Fibroblast of upper back skin (primary cell): Measurements from ENCODE around the gene ERCC1.

Source experiments
- DNase-seq: peaks from one replicate; pipeline ENCODE4 v3.0.0-alpha.2; 2013

The ERCC1 gene

DNA sequence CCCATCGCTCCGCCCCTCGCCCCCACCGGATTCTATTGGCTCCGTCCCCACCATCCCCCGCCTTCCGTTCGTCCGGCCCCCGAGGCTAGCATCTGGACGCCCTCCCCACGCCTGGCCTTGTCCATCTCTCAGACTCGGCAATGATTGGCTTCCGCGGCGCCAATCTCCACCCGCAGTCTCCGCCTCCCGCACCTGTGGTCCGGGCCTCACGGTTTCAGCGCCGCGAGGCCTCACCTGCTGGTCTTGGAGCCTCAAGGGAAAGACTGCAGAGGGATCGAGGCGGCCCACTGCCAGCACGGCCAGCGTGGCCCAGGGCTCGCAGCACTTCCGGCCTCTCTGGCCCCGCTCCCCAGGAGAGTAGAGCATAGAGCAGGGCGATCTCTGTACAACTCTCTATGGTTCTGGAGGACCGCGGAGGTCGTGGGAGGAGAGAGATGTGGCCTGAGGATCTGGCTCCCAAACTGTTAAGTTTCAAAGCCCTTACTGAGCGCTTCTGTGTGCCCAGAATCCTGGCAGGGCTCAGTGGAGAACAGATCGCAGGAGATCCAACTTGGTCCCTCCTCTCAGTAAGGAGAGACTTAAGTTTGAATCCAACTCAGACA is at the start of gene ERCC1:
Gene ERCC1 (minus strand): TSS at position 329 of the 602 bp plus-strand sequence. CDS start 543 bp downstream, outside the sequence.
- DNase-seq: peak; percentile 94

GRCh38 chr19:45473367-45473681 is 49.6 kb upstream of the ERCC1 start:
- DNase-seq: no peak

DNA sequence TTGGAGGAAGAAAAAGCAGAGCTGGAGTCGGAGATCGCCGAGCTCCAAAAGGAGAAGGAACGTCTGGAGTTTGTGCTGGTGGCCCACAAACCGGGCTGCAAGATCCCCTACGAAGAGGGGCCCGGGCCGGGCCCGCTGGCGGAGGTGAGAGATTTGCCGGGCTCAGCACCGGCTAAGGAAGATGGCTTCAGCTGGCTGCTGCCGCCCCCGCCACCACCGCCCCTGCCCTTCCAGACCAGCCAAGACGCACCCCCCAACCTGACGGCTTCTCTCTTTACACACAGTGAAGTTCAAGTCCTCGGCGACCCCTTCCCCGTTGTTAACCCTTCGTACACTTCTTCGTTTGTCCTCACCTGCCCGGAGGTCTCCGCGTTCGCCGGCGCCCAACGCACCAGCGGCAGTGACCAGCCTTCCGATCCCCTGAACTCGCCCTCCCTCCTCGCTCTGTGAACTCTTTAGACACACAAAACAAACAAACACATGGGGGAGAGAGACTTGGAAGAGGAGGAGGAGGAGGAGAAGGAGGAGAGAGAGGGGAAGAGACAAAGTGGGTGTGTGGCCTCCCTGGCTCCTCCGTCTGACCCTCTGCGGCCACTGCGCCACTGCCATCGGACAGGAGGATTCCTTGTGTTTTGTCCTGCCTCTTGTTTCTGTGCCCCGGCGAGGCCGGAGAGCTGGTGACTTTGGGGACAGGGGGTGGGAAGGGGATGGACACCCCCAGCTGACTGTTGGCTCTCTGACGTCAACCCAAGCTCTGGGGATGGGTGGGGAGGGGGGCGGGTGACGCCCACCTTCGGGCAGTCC is 49.0 kb upstream of the ERCC1 start:
- no peak for DNase-seq

GRCh38 chr19:45471931-45472562 is 48.3 kb upstream of the ERCC1 start:
- DNase-seq: no peak

- DNase-seq: no peak
These were observed 47.6 kb upstream of the ERCC1 start for GRCh38 chr19:45471111-45471930.

- no peak for DNase-seq
These were observed 47.0 kb upstream of the ERCC1 start for GRCh38 chr19:45470762-45471081.

DNA sequence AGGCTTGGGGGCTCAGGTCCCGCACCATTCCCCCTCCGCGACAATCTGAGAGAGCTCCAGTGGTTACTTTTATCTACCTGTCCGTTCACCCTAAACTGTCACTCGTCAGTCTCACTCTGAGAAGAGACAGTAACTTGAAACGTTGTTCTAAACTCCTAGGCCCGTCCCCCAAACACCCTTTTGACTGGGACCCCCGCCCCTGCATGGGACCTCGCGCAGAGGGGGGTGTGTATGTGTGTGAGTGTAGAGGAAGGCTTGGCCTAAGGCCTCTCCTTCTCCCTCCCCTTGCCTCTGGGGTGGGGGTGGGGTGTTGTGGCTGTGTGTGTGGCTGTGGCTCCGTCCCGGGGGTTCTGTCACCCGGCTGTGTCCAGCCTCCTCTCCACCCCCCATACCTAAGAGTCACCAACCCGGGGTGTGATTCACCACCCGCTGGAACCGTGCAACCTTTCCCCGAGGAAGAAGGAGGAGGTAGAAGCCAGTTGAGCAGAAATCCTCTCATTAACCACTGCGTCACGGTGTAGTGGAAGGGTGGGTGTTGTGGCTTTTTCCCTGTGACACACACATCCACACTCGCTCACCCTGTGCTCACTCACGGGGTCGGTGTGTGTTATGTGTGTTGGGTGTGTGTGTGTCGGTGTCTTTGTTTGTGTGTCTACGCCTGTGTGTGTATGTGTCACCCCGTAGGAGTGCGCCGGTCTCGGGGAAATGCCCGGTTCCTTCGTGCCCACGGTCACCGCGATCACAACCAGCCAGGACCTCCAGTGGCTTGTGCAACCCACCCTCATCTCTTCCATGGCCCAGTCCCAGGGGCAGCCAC is 46.4 kb upstream of the ERCC1 start:
- peak; percentile 36 for DNase-seq

DNA sequence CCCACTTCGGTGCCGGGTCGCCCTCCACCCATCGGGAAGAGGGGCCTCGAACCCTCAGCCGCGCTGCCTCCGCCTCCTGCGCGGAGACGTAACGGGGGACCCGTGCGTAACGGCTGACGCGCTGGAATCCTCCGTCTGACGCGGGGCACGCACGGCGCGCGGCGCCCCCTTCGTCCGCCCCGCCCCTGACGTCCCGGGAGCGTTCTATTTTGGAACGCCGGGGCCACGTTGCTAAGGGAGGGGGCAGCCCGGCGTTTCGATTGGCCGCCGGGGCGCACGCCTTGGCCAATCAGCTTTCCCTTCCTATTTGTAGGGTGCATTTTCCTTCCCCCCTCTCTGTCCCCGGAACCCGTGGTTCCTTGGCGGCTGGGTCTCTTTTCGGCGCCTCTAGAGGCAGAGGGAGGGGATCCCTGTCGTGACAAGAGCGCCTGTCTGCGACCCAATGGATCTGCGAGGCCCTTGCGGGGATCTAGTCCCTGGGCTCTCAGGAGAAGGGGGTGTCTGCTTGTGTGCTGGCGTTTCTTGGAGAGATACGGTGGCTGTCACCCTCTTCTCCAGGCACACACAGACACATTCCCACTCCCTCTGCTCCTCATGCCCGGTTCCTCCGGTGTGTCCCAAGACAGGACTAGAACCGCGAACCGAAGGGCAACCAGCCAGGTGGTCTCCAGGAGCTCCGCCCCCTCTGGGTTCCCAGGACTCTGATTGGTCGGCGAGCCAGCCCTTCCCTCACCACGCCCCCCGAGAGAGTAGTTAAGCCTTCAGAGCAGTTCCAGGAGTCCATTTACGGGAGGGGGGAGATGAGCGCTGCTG is 45.6 kb upstream of the ERCC1 start:
- peak; percentile 95 for DNase-seq

- peak; percentile 23 for DNase-seq
These were observed 45.0 kb upstream of the ERCC1 start for GRCh38 chr19:45468803-45469131.

DNA sequence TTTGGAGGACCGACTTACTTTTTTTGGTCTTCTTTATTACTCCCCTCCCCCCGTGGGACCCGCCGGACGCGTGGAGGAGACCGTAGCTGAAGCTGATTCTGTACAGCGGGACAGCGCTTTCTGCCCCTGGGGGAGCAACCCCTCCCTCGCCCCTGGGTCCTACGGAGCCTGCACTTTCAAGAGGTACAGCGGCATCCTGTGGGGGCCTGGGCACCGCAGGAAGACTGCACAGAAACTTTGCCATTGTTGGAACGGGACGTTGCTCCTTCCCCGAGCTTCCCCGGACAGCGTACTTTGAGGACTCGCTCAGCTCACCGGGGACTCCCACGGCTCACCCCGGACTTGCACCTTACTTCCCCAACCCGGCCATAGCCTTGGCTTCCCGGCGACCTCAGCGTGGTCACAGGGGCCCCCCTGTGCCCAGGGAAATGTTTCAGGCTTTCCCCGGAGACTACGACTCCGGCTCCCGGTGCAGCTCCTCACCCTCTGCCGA is 44.5 kb upstream of the ERCC1 start:
- DNase-seq: no peak

DNA sequence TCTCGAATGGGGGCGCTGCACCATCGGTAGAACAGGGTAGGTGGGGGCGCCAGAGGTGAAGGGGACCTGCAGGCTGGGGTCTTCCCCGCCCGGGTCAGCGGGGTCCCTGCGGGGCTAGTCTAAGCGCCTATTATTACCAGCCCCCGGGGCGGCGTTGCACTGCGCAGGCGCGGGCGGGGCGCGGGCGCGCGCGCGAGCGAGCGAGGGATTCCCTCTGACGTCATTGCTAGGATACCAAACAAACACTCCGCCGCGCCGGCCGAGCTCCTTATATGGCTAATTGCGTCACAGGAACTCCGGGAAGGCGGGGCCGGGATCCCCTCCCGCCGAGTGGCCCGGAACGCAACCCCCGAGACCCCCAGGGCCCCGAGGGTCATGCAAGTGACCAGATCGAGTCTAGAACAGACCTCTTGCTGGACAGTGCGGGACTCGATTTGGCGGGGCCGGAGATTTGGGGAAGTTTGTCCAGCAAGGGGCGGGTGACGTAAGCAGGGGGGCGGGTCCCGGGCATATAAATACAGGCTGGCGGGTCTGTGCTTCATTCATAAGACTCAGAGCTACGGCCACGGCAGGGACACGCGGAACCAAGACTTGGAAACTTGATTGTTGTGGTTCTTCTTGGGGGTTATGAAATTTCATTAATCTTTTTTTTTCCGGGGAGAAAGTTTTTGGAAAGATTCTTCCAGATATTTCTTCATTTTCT is 43.9 kb upstream of the ERCC1 start, which contains the start of gene FOSB:
Gene FOSB (plus strand): TSS at position 541 of the 703 bp plus-strand sequence. CDS start 591 bp downstream, outside the sequence.
- peak; percentile 96 for DNase-seq

- DNase-seq: no peak
These were observed 43.4 kb upstream of the ERCC1 start for GRCh38 chr19:45467115-45467455.

DNA sequence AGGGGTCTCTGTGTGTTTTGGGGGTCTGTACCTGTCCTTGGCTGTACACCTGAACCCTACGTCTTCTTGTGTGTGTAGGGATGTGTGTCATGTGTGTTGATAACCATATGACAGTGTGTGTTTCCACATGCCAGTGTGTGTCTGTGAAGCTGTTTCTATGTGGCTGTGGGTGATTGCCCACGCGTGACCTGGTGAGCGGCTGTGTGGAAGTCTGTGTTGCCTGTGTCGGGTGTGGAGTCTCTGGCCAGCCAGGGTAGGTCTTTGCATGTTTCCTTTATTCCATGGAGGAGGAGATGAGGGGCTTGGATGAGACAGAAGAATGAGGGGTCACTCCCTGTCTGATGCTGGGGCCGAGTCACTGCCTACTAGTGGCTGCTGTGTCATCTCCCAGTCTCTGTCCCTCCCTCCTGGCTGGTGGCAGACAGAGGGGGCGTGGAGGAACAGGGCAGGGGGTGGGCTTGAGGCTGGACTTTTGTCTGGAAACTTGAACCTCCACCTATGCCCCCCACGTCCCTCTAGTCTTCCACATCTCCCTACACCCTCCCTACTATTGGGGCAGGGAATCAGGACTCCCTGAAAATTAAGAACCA is 41.2 kb upstream of the ERCC1 start:
- no peak for DNase-seq

GRCh38 chr19:45464274-45464673 is 40.6 kb upstream of the ERCC1 start:
- DNase-seq: no peak

GRCh38 chr19:45463241-45463640 is 39.5 kb upstream of the ERCC1 start:
- no peak for DNase-seq

GRCh38 chr19:45462174-45462573 is 38.5 kb upstream of the ERCC1 start:
- DNase-seq: no peak

DNA sequence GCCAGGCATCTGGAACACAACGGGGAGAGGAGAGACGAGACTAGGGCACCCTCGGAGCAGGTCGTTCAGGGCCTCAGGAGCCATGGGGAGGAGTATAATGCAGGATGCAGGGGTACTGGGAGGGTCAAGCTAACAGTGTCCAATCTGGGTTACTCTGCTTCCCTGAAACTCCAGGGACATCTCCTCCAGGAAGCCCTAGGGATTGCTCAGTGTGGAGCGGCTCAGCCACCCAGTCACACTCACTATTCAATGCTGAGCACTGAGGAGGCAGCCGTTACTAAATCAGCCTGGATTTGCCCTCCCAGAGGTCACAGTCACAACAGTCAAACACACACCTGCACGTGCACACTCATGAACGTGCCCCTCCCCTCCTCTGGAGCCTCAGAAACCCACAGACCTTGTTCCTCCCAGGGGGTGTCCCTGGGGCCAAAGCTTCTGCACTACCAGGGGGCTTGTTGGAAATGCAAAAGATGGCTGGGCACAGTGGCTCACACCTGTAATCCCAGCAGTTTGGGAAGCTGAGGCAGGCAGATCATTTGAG is 37.2 kb upstream of the ERCC1 start:
- no peak for DNase-seq

GRCh38 chr19:45457776-45458175 is 34.1 kb upstream of the ERCC1 start:
- DNase-seq: no peak

DNA sequence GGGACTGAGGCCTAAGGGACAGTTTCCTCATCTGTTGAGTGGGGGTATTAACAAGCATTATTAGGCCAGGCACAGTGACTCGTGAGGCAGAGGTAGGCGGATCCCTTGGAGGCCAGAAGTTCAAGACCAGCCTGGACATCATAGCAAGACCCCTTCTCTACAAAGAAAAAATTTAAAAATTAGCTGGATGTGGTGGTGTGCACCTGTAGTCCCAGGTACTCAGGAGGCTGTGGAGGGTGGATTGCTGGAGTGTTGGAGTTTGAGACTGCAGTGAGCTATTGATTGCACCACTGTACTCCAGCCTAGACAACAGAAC is 32.7 kb upstream of the ERCC1 start:
- DNase-seq: no peak

DNA sequence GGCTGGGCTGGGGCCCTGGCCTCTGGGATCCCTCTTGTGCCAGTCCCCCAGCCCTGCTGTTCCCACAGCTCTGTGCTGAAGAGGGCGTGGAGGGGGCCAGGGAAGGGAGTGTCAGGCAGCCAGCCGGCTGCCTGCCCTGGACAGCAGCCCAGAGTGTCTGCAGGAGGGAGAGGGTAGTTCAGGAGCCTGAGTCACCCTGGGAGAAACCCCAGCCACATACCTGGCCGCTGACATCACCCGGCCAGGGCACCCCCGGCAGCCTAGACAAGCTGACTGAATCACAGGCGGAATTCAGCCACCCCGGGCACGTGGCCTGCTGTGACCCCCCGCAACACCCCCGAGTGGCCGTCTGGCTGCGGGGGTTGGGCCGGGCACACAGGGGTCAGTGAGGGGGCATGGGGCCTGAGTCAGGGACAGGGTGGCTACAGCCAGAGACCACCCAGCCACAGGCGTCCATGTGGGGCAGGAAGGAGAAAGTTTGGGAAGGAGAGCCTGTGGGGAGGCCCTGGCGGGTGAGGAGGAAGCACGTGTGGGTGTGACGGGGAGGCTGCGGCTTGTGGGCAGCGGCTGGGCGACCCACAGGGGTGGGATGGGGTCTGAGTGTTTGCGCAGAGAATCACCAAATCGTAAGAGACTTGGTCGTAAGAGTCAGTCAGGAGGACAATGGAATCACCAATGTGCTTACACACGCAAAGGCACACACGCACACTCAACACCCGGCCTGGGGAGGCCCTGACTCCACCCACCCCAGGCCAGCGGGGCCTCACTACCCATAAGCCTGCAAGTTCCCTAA is 32.2 kb upstream of the ERCC1 start:
- DNase-seq: peak; percentile 99
